Cortex of kidney (tissue), 1 donor: Measurements from ENCODE around the gene PTRH2.

ENCODE experiments used
- DNase-seq: peaks from one replicate; lab custom pipeline; 2025; lab: John Stamatoyannopoulos, UW

PTRH2 gene

GRCh38 chr17:59719526-59719925 lies 12.3 kb upstream of the PTRH2 start:
- no peak for DNase-seq

GRCh38 chr17:59716427-59716826 lies 9.2 kb upstream of the PTRH2 start:
- no peak for DNase-seq

GRCh38 chr17:59714255-59714654 lies 7.0 kb upstream of the PTRH2 start:
- no peak for DNase-seq

GRCh38 chr17:59712862-59713261 lies 5.6 kb upstream of the PTRH2 start:
- DNase-seq: no peak

GRCh38 chr17:59711936-59712335 lies 4.7 kb upstream of the PTRH2 start:
- no peak for DNase-seq

GRCh38 chr17:59707971-59708430 lies 771 bp upstream of the PTRH2 start:
- DNase-seq: no peak

- no peak for DNase-seq
These were observed 4.9 kb downstream of the PTRH2 start for GRCh38 chr17:59702304-59702703.

GRCh38 chr17:59699786-59700185 lies 7.4 kb downstream of the PTRH2 start:
- DNase-seq: no peak

GRCh38 chr17:59699218-59699617 lies 8.0 kb downstream of the PTRH2 start:
- DNase-seq: no peak

- no peak for DNase-seq
These were observed 9.1 kb downstream of the PTRH2 start for GRCh38 chr17:59698143-59698542.

- DNase-seq: no peak
These were observed 10.4 kb downstream of the PTRH2 start for GRCh38 chr17:59696682-59697277.

GRCh38 chr17:59695945-59696681 lies 11.1 kb downstream of the PTRH2 start:
- no peak for DNase-seq

- no peak for DNase-seq
These were observed 12.9 kb downstream of the PTRH2 start for GRCh38 chr17:59694344-59694743.

GRCh38 chr17:59693582-59693981 lies 13.6 kb downstream of the PTRH2 start:
- DNase-seq: no peak

- no peak for DNase-seq
These were observed 18.7 kb downstream of the PTRH2 start for GRCh38 chr17:59688496-59688895.

GRCh38 chr17:59688008-59688407 lies 19.2 kb downstream of the PTRH2 start:
- DNase-seq: no peak

- DNase-seq: no peak
These were observed 22.3 kb downstream of the PTRH2 start for GRCh38 chr17:59684967-59685366.

GRCh38 chr17:59683283-59683682 lies 23.9 kb downstream of the PTRH2 start:
- DNase-seq: no peak

- no peak for DNase-seq
These were observed 26.9 kb downstream of the PTRH2 start for GRCh38 chr17:59680314-59680713.

GRCh38 chr17:59678918-59679317 lies 28.3 kb downstream of the PTRH2 start:
- no peak for DNase-seq

- no peak for DNase-seq
These were observed 30.5 kb downstream of the PTRH2 start for GRCh38 chr17:59676716-59677115.

GRCh38 chr17:59675231-59675630 lies 32.0 kb downstream of the PTRH2 start:
- DNase-seq: no peak

GRCh38 chr17:59671386-59671785 lies 35.8 kb downstream of the PTRH2 start:
- no peak for DNase-seq

GRCh38 chr17:59669944-59670343 lies 37.3 kb downstream of the PTRH2 start:
- DNase-seq: no peak
